Chondrocyte (in vitro differentiated cells): ENCODE data around the gene CCDC177. TPM values are rescaled to one million over a fixed set of nuclear protein-coding genes. Genes with fewer than 3 reads are reported as not detected.

Experiments used
- DNase-seq: peaks from one replicate; pipeline ENCODE4 v3.0.0; 2021; ENCODE audit warnings: mixed read lengths, low spot score
- H3K27ac Mint-ChIP-seq: one replicate; pipeline ENCODE4 v1.8.0; 2021; ENCODE audit warnings: mild to moderate bottlenecking, moderate library complexity, mixed read lengths; ENCODE audit not compliant: unreplicated experiment
- H3K27me3 Mint-ChIP-seq: 2 replicates; pipeline ENCODE4 v1.8.0; 2021; ENCODE audit warnings: low read depth, mixed read lengths
- H3K36me3 Mint-ChIP-seq: 2 replicates; pipeline ENCODE4 v1.8.0; 2021; ENCODE audit warnings: low read depth, mixed read lengths
- H3K4me1 Mint-ChIP-seq: 2 replicates; pipeline ENCODE4 v1.8.0; 2021; ENCODE audit warnings: low read depth, mild to moderate bottlenecking, mixed read lengths
- H3K4me3 Mint-ChIP-seq: one replicate; pipeline ENCODE4 v1.8.0; 2021; ENCODE audit warnings: mild to moderate bottlenecking, moderate library complexity, mixed read lengths; ENCODE audit not compliant: unreplicated experiment
- H3K9me3 Mint-ChIP-seq: 2 replicates; pipeline ENCODE4 v1.8.0; 2021; ENCODE audit warnings: low read depth, mixed read lengths
- CTCF ChIP-seq: fragments of 200-600 bp; sonication (generic); IDR thresholded peaks from 2 replicates; pipeline ENCODE4 v1.5.0; 2021; ENCODE audit warnings: antibody characterized with exemption, mild to moderate bottlenecking, moderate library complexity
- long read RNA-seq: library from polyadenylated mRNA; stranded (forward); transcript quantifications from one replicate; pipeline ENCODE4 v2.0.0, GENCODE V29; 2021
- total RNA-seq: library from RNA; stranded (reverse); gene quantifications from 3 replicates; pipeline ENCODE4 v1.2.1, GENCODE V29; 2021

CCDC177 gene
- total RNA-seq = not detected in 3 replicates
- long read RNA-seq = 0 reads

- H3K27ac Mint-ChIP-seq = peak within 1 kb of the TSS; percentile 5
- H3K36me3 Mint-ChIP-seq = no peaks in the 10 kb centered on the region
- peaks cover 37% of the 10 kb centered on the region for H3K27me3 Mint-ChIP-seq
- H3K4me1 Mint-ChIP-seq = peaks cover 5% of the 10 kb centered on the region
- no peaks in the 10 kb centered on the region for H3K9me3 Mint-ChIP-seq
- DNase-seq = no peak
- peak; percentile 98 for TF ChIP-seq CTCF
- H3K4me3 Mint-ChIP-seq = peak within 1 kb of the TSS; percentile 79
These were observed at the start of gene CCDC177 for GRCh38 chr14:69574263-69574953. Gene CCDC177, minus strand, starts transcription at chr14:69574871. Its CDS starts 1,249 bp downstream, at chr14:69573622.

- no peak overlapping the region for H3K4me3 Mint-ChIP-seq
- H3K27me3 Mint-ChIP-seq = no peaks in the 10 kb centered on the region
- no peaks in the 10 kb centered on the region for H3K36me3 Mint-ChIP-seq
- TF ChIP-seq CTCF = no peak
- H3K27ac Mint-ChIP-seq = no peak overlapping the region
- no peaks in the 10 kb centered on the region for H3K9me3 Mint-ChIP-seq
- peaks cover 50% of the 10 kb centered on the region for H3K4me1 Mint-ChIP-seq
- no peak for DNase-seq
These were observed 49.5 kb upstream of the CCDC177 start for GRCh38 chr14:69624136-69624535.

GRCh38 chr14:69620981-69621380 lies 46.3 kb upstream of the CCDC177 start:
- no peak overlapping the region for H3K4me3 Mint-ChIP-seq
- peak overlapping the region; percentile 67 for H3K27ac Mint-ChIP-seq
- no peaks in the 10 kb centered on the region for H3K27me3 Mint-ChIP-seq
- H3K4me1 Mint-ChIP-seq = peaks cover 75% of the 10 kb centered on the region
- TF ChIP-seq CTCF = no peak
- H3K9me3 Mint-ChIP-seq = no peaks in the 10 kb centered on the region
- H3K36me3 Mint-ChIP-seq = no peaks in the 10 kb centered on the region
- no peak for DNase-seq

- H3K4me1 Mint-ChIP-seq = peaks cover 75% of the 10 kb centered on the region
- DNase-seq = no peak
- TF ChIP-seq CTCF = no peak
- H3K27ac Mint-ChIP-seq = peak overlapping the region; percentile 67
- H3K27me3 Mint-ChIP-seq = no peaks in the 10 kb centered on the region
- H3K36me3 Mint-ChIP-seq = no peaks in the 10 kb centered on the region
- no peaks in the 10 kb centered on the region for H3K9me3 Mint-ChIP-seq
- H3K4me3 Mint-ChIP-seq = no peak overlapping the region
These were observed 45.5 kb upstream of the CCDC177 start for GRCh38 chr14:69620211-69620611.

- Mint-ChIP-seq H3K36me3 (no peaks in the 10 kb centered on the region), H3K27me3 (no peaks in the 10 kb centered on the region), H3K4me3 (peak overlapping the region; percentile 12), H3K27ac (peak overlapping the region; percentile 79), H3K9me3 (no peaks in the 10 kb centered on the region), H3K4me1 (peaks cover 79% of the 10 kb centered on the region)
- DNase-seq = no peak
- TF ChIP-seq CTCF = no peak
These were observed 44.3 kb upstream of the CCDC177 start for GRCh38 chr14:69619012-69619411.
